LNCAP (cell line): ENCODE data around the gene MYO3A.

Experiments used
- CTCF ChIP-seq: fragments of 450-650 bp; IDR thresholded peaks from 2 replicates; pipeline ENCODE4 v1.5.1; 2017; ENCODE audit warnings: mild to moderate bottlenecking

Gene MYO3A

GRCh38 chr10:26212511-26212910 is 278.5 kb downstream of the MYO3A start:
- no peak for TF ChIP-seq CTCF

GRCh38 chr10:26213157-26213800 is 279.2 kb downstream of the MYO3A start:
- no peak for TF ChIP-seq CTCF

- no peak for TF ChIP-seq CTCF
Observed at GRCh38 chr10:26214004-26214403, 280.0 kb downstream of the MYO3A start.

GRCh38 chr10:26214551-26215395 is 280.7 kb downstream of the MYO3A start:
- TF ChIP-seq CTCF, result no peak

- no peak for TF ChIP-seq CTCF
Observed at GRCh38 chr10:26215396-26215934, 281.4 kb downstream of the MYO3A start.

- TF ChIP-seq CTCF, result no peak
Observed at GRCh38 chr10:26215935-26216584, 282.0 kb downstream of the MYO3A start.

- TF ChIP-seq CTCF, result no peak
Observed at GRCh38 chr10:26216585-26217395, 282.8 kb downstream of the MYO3A start, which contains the start of gene GAD2. GAD2 (plus strand) TSS chr10:26216774; CDS start chr10:26216810, 36 bp downstream.
